M059J (cell line): ENCODE data around the gene LGALS3BP. TPM values are rescaled to one million over a fixed set of nuclear protein-coding genes. Genes with fewer than 3 reads are reported as not detected.

ENCODE experiments used
- DNase-seq: peaks from one replicate; pipeline ENCODE4 v3.0.0-alpha.2; 2012; ENCODE audit warnings: low read depth
- total RNA-seq: library from RNA; depleted of rRNA; stranded (reverse); fragments of >200 nt; shearing (Covaris generic); gene quantifications from 2 replicates; pipeline ENCODE4 v1.2.3, GENCODE V29; 2014

Gene LGALS3BP
- total RNA-seq, 1 experiment from 2014 or later: 1,162 TPM

GRCh38 chr17:78981010-78981888, 1.5 kb upstream of the LGALS3BP start:
- no peak for DNase-seq

- no peak for DNase-seq
Observed at GRCh38 chr17:78980624-78980972, 875 bp upstream of the LGALS3BP start.

- DNase-seq: no peak
Observed at GRCh38 chr17:78977997-78978973, 1.4 kb downstream of the LGALS3BP start.

- no peak for DNase-seq
Observed at GRCh38 chr17:78977681-78977943, 2.1 kb downstream of the LGALS3BP start.

GRCh38 chr17:78976907-78977680, 2.6 kb downstream of the LGALS3BP start:
- no peak for DNase-seq

- no peak for DNase-seq
Observed at GRCh38 chr17:78974635-78975591, 4.8 kb downstream of the LGALS3BP start.

GRCh38 chr17:78973792-78974520, 5.8 kb downstream of the LGALS3BP start:
- no peak for DNase-seq

GRCh38 chr17:78973196-78973595, 6.5 kb downstream of the LGALS3BP start:
- no peak for DNase-seq

GRCh38 chr17:78972507-78973105, 7.1 kb downstream of the LGALS3BP start:
- no peak for DNase-seq

- no peak for DNase-seq
Observed at GRCh38 chr17:78971756-78972506, 7.8 kb downstream of the LGALS3BP start.

- DNase-seq: peak; percentile 66
Observed at GRCh38 chr17:78970834-78971755, 8.6 kb downstream of the LGALS3BP start.

GRCh38 chr17:78969865-78970264, 9.9 kb downstream of the LGALS3BP start:
- no peak for DNase-seq

- DNase-seq: peak; percentile 25
Observed at GRCh38 chr17:78967782-78968362, 11.9 kb downstream of the LGALS3BP start.

- no peak for DNase-seq
Observed at GRCh38 chr17:78966910-78967600, 12.7 kb downstream of the LGALS3BP start.

- no peak for DNase-seq
Observed at GRCh38 chr17:78966123-78966813, 13.5 kb downstream of the LGALS3BP start.

- no peak for DNase-seq
Observed at GRCh38 chr17:78965491-78965924, 14.2 kb downstream of the LGALS3BP start.
